ENCODE measurements around the gene PSMD13.

The PSMD13 gene

GRCh38 chr11:198236-198806 lies 38.5 kb upstream of the PSMD13 start:
- TF ChIP-seq CTCF (IDR thresholded peaks at IDR 0.05; ENCODE audit: low read depth, low read length): no peak
- H3K4me3 ChIP-seq (ENCODE audit: low read depth, low read length): no peak overlapping the region

GRCh38 chr11:199004-199581 lies 37.7 kb upstream of the PSMD13 start:
- no peak for TF ChIP-seq CTCF (IDR thresholded peaks at IDR 0.05; ENCODE audit: low read depth, low read length)
- no peak overlapping the region for H3K4me3 ChIP-seq (ENCODE audit: low read depth, low read length)

DNA sequence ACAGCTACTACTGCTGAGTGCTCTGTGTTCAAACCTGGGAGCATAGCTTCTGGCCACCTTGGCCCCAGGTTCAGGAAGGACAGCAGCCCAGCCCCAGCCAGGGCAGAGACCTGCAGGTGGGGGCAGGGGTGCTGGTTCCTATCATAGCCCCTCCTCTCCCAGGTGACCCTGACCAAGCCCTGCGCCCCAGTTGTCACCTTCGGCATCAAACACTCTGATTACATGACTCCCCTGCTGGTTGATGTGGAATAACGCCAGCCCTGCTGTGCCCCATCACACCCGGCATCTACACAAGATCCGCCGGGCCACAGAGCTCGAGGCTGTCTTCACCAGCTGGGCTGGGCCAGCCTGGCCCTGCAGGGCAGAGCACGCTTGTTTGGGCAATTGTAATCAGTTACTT lies 37.0 kb upstream of the PSMD13 start:
- no peak for TF ChIP-seq CTCF (IDR thresholded peaks at IDR 0.05; ENCODE audit: low read depth, low read length)
- no peak overlapping the region for H3K4me3 ChIP-seq (ENCODE audit: low read depth, low read length)

DNA sequence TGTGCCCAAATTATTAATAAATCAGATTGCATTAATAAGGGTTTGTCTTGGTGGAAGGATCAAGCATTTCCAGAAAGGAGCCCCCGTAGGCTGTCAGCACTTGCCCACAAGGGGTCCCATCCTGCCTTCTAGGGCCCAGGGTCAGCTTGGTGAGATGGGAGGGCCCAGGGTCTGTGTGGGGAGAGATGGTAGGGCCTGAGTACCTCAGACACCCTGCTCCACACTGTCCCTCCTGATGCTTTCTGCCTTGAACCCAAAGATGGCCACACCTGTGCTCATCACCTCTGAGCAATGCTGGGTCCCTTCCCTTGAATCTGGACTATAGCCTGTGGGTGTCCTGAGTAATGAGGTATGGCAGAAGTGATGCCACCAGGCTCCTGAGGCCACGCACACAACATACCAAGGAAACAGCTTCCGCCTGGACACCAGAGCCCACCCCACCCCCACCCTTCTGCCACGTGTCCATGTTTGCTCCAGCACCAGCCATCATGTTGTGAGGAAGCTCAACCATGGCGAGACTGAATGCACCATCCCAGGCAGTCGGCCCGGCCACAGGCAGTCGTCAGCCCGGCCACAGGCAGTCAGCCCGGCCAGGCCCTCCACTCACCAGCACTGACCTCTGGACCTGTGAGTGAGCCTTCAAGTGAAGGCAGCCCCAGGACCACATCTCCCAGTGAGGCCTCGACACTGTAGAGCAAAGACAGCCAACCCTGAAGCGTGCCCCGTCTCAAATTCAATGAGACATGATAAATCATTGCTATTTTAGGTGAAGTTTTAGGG lies 36.4 kb upstream of the PSMD13 start:
- no peak for TF ChIP-seq CTCF (IDR thresholded peaks at IDR 0.05; ENCODE audit: low read depth, low read length)
- no peak overlapping the region for H3K4me3 ChIP-seq (ENCODE audit: low read depth, low read length)

- TF ChIP-seq CTCF (IDR thresholded peaks at IDR 0.05; ENCODE audit: low read depth, low read length): no peak
- no peak overlapping the region for H3K4me3 ChIP-seq (ENCODE audit: low read depth, low read length)
These were observed 34.8 kb upstream of the PSMD13 start for GRCh38 chr11:201966-202365.

DNA sequence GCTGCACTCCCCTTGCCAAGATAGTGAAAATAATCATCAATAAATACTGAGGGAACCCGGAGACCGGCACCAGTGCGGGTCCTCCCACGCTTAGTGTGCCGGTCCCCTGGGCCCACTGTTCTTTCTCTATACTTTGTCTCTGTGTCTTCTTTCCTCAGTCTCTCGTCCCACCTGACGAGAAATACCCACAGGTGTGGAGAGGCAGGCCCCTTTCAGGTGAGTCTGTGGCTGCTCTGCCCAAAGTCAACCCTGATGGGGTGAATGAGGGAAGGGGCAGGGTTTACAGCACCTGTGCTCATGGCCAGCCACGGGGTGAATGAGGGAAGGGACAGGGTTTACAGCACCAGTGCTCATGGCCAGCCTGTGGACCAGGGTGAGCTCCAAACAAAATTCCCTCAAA lies 34.3 kb upstream of the PSMD13 start:
- no peak overlapping the region for H3K4me3 ChIP-seq (ENCODE audit: low read depth, low read length)
- no peak for TF ChIP-seq CTCF (IDR thresholded peaks at IDR 0.05; ENCODE audit: low read depth, low read length)

Measured in WI38 (cell line).